HepG2 (cell line): ENCODE results near the gene COL8A1. TPM values are rescaled to one million over a fixed set of nuclear protein-coding genes. Genes with fewer than 3 reads are reported as not detected.

Experiments used
- ATAC-seq: fragments of 200-7000 bp; cut with Tn5 transposase; 3 replicates; pipeline ENCODE4 v1.9.1; 2020; ENCODE audit warnings: mild to moderate bottlenecking, moderate library complexity
- BruUV-seq: library from RNA; stranded (reverse); fragments of 400-500 nt; replicated peaks from 2 replicates; lab custom pipeline; 2021; lab: Mats Ljungman, UMichigan
- CTCF ChIA-PET: fragments of 300-600 bp; formaldehyde crosslinking; extraction: SDS; loops from one replicate; lab custom pipeline; 2021; ENCODE audit warnings: low total read pairs, inconsistent platforms, low intra/inter-chr PET ratio; lab: Yijun Ruan, JAX
- POLR2A ChIA-PET: fragments of 350-600 bp; sonication (Branson Sonifier 250); formaldehyde crosslinking; loops from one replicate; lab custom pipeline; 2020; ENCODE audit warnings: antibody characterized with exemption, inconsistent platforms; lab: Yijun Ruan, JAX
- DNase-seq: peaks from one replicate; pipeline ENCODE4 v3.0.0-alpha.2; 2015; ENCODE audit warnings: low spot score
- FAIRE-seq: peaks from 3 replicates; lab custom pipeline; 2011; peaks lifted over from hg19 to GRCh38; lab: Jason Lieb, UNC
- H2AFZ ChIP-seq: one replicate; pipeline ENCODE4 v1.6.1; 2011; ENCODE audit warnings: low read length, inconsistent platforms
- H3K27ac ChIP-seq: fragments of 300-600 bp; 3 replicates; pipeline ENCODE4 v1.8.0; 2011; ENCODE audit warnings: mixed run types, mild to moderate bottlenecking, mixed read lengths, low read length, inconsistent platforms; ENCODE audit not compliant: insufficient read depth; ENCODE audit errors: extremely low read length
- H3K27me3 ChIP-seq, 2 experiments: fragments of 200-600 bp in 1 of 2; 2 replicates in 1 of 2; 3 replicates in 1 of 2; pipeline versions ENCODE4 v1.6.0 to v1.8.0; 2011; ENCODE audit warnings: low read length in 2 of 2, mild to moderate bottlenecking in 2 of 2, moderate library complexity in 2 of 2, inconsistent platforms in 1 of 2; ENCODE audit not compliant: insufficient read depth in 2 of 2, control insufficient read depth in 1 of 2
- H3K36me3 ChIP-seq, 2 experiments: fragments of 200-600 bp in 1 of 2; replicated peaks in 1 of 2; 2 replicates in 1 of 2; 3 replicates in 1 of 2; pipeline versions ENCODE4 v1.5.1 to v1.8.0; 2011; ENCODE audit warnings: low read length in 2 of 2, inconsistent platforms in 1 of 2; ENCODE audit not compliant: insufficient read depth in 2 of 2, control insufficient read depth in 1 of 2
- H3K4me1 ChIP-seq: 2 replicates; pipeline ENCODE4 v1.5.1; 2012; ENCODE audit warnings: low read length, inconsistent platforms; ENCODE audit not compliant: insufficient read depth
- H3K4me2 ChIP-seq: 2 replicates; pipeline ENCODE4 v1.6.0; 2011; ENCODE audit warnings: low read depth, low read length, inconsistent platforms
- H3K4me3 ChIP-seq, 3 experiments: fragments of 200-600 bp in 1 of 3; sonication (generic), shearing (Covaris generic) in 1 of 3; replicated peaks in 1 of 3; 2 replicates each; pipeline ENCODE4 v1.5.1; 2011 to 2016; ENCODE audit warnings: low read length in 3 of 3, inconsistent platforms in 2 of 3, low read depth in 2 of 3, mild to moderate bottlenecking in 2 of 3, control low read depth in 1 of 3, mixed read lengths in 1 of 3; ENCODE audit not compliant: insufficient read depth in 1 of 3
- H3K79me2 ChIP-seq: one replicate; pipeline ENCODE4 v1.6.1; 2011; ENCODE audit warnings: low read length, inconsistent platforms; ENCODE audit not compliant: insufficient read depth
- H3K9ac ChIP-seq: 2 replicates; pipeline ENCODE4 v1.6.0; 2011; ENCODE audit warnings: mild to moderate bottlenecking, low read depth, low read length, inconsistent platforms; ENCODE audit not compliant: insufficient read depth
- H3K9me3 ChIP-seq: 2 replicates; pipeline ENCODE4 v1.5.1; 2012; ENCODE audit warnings: mild to moderate bottlenecking, low read length
- H4K20me1 ChIP-seq: 2 replicates; pipeline ENCODE4 v1.6.0; 2011; ENCODE audit warnings: inconsistent platforms, mild to moderate bottlenecking, low read length, moderate library complexity; ENCODE audit not compliant: insufficient read depth
- CHCHD3 ChIP-seq: sonication (generic); formaldehyde crosslinking; IDR thresholded peaks from 2 replicates; pipeline ENCODE4 v1.8.0; 2022; ENCODE audit warnings: mild to moderate bottlenecking, missing genetic modification reagents, moderate library complexity
- HMGA1 ChIP-seq: sonication (generic); formaldehyde crosslinking; conservative IDR thresholded peaks from 2 replicates; pipeline ENCODE4 v1.4.0; 2020; ENCODE audit warnings: missing genetic modification reagents
- MLLT10 ChIP-seq: sonication (generic); formaldehyde crosslinking; IDR thresholded peaks from 2 replicates; pipeline ENCODE4 v1.4.0; 2020; ENCODE audit warnings: missing genetic modification reagents
- NFE2L2 ChIP-seq: fragments of 150-350 bp; IDR thresholded peaks from 2 replicates; pipeline ENCODE4 v1.6.1; 2014; ENCODE audit warnings: low read length
- NONO ChIP-seq, 2 experiments: fragments of 450-650 bp in 1 of 2; sonication (generic) in 1 of 2; formaldehyde crosslinking in 1 of 2; IDR thresholded peaks in 1 of 2; conservative IDR thresholded peaks in 1 of 2; 2 replicates each; pipeline versions ENCODE4 v1.6.1 to v1.8.0; 2017 to 2022; ENCODE audit warnings: mild to moderate bottlenecking in 1 of 2, missing genetic modification reagents in 1 of 2, moderate library complexity in 1 of 2
- ZBTB3 ChIP-seq: sonication (generic); formaldehyde crosslinking; IDR thresholded peaks from 2 replicates; pipeline ENCODE4 v1.4.0; 2020; ENCODE audit warnings: low read depth, mild to moderate bottlenecking, moderate library complexity, missing genetic modification reagents, borderline replicate concordance
- ZNF709 ChIP-seq: sonication (generic); formaldehyde crosslinking; IDR thresholded peaks from 2 replicates; pipeline ENCODE4 v1.5.0; 2020; ENCODE audit warnings: mild to moderate bottlenecking, missing genetic modification reagents
- ZSCAN30 ChIP-seq: sonication (generic); formaldehyde crosslinking; IDR thresholded peaks from 2 replicates; pipeline ENCODE4 v1.5.0; 2020; ENCODE audit warnings: mild to moderate bottlenecking, missing genetic modification reagents
- WGBS: methylation state at CpG from one replicate; pipeline ENCODE4 v1.1.6; 2017; ENCODE audit warnings: low lambda C conversion rate; 5-methylcytosine and 5-hydroxymethylcytosine counted together
- in situ Hi-C: cut with HindIII; loops from 2 replicates; pipeline ENCODE4 v1.10.0; 2017; ENCODE audit warnings: low pct_unique_long_range_greater_than_20kb; ENCODE audit not compliant: extremely low pct_ligation_motif_present
- intact Hi-C: fragments of 100-400 bp; cut with micrococcal nuclease; formaldehyde crosslinking; loops from one replicate; pipeline ENCODE4 v1.10.0; 2022; ENCODE audit not compliant: unreplicated experiment
- polyA plus RNA-seq, 8 experiments: library from polyadenylated mRNA; depleted of rRNA in 3 of 8; stranded (reverse) in 7 of 8; unstranded in 1 of 8; fragments of >200 nt; fragmentation: Illumina TruSeq in 4 of 8; extraction: Trizol in 4 of 8; gene quantifications; 2 replicates each; pipeline versions ENCODE4 v1.2.1 to v1.2.3, GENCODE V29; 2011 to 2016; ENCODE audit warnings: low read depth in 4 of 8, missing spikeins in 1 of 8, mixed read lengths in 1 of 8; ENCODE audit not compliant: insufficient read depth in 1 of 8
- total RNA-seq, 5 experiments: library from RNA; depleted of rRNA; stranded (reverse); fragments of >200 nt; fragmentation: Illumina TruSeq; extraction: Trizol; gene quantifications; 2 replicates each; pipeline ENCODE4 v1.2.3, GENCODE V29; 2016; ENCODE audit warnings: low read depth in 1 of 5
- TF ChIP-seq, protein P1 (sequence below): sonication (generic); formaldehyde crosslinking; IDR thresholded peaks from 2 replicates; pipeline ENCODE4 v1.9.0; 2021; ENCODE audit warnings: mild to moderate bottlenecking, missing genetic modification reagents
- TF ChIP-seq, protein P2 (sequence below): fragments of 450-650 bp; IDR thresholded peaks from 2 replicates; pipeline ENCODE4 v1.6.1; 2017
- TF ChIP-seq, protein P3 (sequence below), 2 experiments: sonication (generic) in 1 of 2; formaldehyde crosslinking in 1 of 2; IDR thresholded peaks; 2 replicates each; pipeline versions ENCODE4 v1.4.0 to v1.6.1; 2018 to 2020; ENCODE audit warnings: missing genetic modification reagents in 2 of 2, borderline replicate concordance in 1 of 2, low read depth in 1 of 2, mild to moderate bottlenecking in 1 of 2, missing biosample characterization in 1 of 2
- TF ChIP-seq, protein P4 (sequence below): sonication (generic); formaldehyde crosslinking; IDR thresholded peaks from 2 replicates; pipeline ENCODE4 v1.8.1; 2023; ENCODE audit warnings: mild to moderate bottlenecking, missing genetic modification reagents

Gene COL8A1
- total and polyA plus RNA-seq, 2 of the 13 experiments (the other 11 are each of a cell fraction or from before 2014, with no cell fraction given), result not detected

DNA sequence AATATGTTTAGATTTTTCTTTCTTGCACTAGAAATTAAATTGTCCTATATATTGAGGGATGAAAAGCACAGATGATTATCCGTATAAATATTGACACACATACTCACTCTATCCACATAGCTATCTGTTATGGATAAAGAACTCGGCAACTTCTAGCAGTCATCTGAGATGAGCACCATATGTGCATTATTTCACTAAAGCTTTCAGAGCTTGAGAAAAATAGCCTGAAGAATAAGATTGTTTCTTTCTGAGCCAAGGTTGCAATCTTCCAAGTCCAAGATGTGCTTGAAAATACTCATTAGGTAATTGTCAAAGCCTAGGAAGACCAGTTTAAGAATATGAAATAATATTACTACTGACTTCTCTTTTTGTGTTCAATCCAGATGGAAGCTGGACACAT, 40.5 kb downstream of the COL8A1 start (continued):
- TF ChIP-seq, protein P1, sequence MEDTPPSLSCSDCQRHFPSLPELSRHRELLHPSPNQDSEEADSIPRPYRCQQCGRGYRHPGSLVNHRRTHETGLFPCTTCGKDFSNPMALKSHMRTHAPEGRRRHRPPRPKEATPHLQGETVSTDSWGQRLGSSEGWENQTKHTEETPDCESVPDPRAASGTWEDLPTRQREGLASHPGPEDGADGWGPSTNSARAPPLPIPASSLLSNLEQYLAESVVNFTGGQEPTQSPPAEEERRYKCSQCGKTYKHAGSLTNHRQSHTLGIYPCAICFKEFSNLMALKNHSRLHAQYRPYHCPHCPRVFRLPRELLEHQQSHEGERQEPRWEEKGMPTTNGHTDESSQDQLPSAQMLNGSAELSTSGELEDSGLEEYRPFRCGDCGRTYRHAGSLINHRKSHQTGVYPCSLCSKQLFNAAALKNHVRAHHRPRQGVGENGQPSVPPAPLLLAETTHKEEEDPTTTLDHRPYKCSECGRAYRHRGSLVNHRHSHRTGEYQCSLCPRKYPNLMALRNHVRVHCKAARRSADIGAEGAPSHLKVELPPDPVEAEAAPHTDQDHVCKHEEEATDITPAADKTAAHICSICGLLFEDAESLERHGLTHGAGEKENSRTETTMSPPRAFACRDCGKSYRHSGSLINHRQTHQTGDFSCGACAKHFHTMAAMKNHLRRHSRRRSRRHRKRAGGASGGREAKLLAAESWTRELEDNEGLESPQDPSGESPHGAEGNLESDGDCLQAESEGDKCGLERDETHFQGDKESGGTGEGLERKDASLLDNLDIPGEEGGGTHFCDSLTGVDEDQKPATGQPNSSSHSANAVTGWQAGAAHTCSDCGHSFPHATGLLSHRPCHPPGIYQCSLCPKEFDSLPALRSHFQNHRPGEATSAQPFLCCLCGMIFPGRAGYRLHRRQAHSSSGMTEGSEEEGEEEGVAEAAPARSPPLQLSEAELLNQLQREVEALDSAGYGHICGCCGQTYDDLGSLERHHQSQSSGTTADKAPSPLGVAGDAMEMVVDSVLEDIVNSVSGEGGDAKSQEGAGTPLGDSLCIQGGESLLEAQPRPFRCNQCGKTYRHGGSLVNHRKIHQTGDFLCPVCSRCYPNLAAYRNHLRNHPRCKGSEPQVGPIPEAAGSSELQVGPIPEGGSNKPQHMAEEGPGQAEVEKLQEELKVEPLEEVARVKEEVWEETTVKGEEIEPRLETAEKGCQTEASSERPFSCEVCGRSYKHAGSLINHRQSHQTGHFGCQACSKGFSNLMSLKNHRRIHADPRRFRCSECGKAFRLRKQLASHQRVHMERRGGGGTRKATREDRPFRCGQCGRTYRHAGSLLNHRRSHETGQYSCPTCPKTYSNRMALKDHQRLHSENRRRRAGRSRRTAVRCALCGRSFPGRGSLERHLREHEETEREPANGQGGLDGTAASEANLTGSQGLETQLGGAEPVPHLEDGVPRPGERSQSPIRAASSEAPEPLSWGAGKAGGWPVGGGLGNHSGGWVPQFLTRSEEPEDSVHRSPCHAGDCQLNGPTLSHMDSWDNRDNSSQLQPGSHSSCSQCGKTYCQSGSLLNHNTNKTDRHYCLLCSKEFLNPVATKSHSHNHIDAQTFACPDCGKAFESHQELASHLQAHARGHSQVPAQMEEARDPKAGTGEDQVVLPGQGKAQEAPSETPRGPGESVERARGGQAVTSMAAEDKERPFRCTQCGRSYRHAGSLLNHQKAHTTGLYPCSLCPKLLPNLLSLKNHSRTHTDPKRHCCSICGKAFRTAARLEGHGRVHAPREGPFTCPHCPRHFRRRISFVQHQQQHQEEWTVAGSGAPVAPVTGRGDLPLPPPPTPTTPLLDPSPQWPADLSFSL, result no peak
- TF ChIP-seq, all 625 proteins: peak for 0

DNA sequence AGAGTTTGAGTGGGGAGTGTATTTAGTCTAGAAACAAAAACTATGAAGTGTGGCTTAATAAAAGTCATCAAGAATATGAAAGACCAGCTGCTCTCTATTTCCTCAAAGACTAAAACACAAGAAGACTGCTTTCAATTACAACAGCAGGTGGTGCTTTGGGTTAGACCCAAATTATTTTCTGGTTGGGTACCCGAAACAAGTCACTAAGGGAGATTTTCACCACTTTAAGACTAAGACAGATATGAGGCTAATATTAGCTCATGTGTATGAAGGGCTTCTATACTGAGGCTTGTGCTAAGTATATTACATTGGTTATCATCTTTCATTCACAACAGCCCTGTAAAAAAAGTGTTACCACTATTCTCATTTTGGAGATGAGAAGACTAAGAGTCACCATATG, 43.1 kb downstream of the COL8A1 start:
- no peaks in the 10 kb centered on the region for H3K4me1 ChIP-seq
- POLR2A ChIA-PET, result no interaction called here
- H3K36me3 ChIP-seq, result no peaks in the 10 kb centered on the region
- in situ Hi-C loops, result no loop called here
- no peaks in the 10 kb centered on the region for H3K79me2 ChIP-seq
- H3K27me3 ChIP-seq, result 0 out of 5 replicates have a peak, but pooled peaks cover 0 to 4% of the 10 kb centered on the region in 2 experiments
- no peaks in the 10 kb centered on the region for H3K9me3 ChIP-seq
- FAIRE-seq (no peak), DNase-seq (no peak), ATAC-seq (no peak)
- no peak overlapping the region for H2AFZ ChIP-seq
- BruUV-seq, result no TSS peak
- no peaks in the 10 kb centered on the region for H4K20me1 ChIP-seq
- 0% methylated on average over 1 of the region's 1 CpG for WGBS
- no peak overlapping the region for H3K27ac ChIP-seq
- intact Hi-C loops, result no loop called here
- H3K4me2 ChIP-seq, result no peak overlapping the region
- CTCF ChIA-PET, result no interaction called here
- H3K4me3 ChIP-seq, result no peak overlapping the region
- H3K9ac ChIP-seq, result no peak overlapping the region
- no peak for TF ChIP-seq HMGA1 (CRISPR knock-in tag)
- TF ChIP-seq NFE2L2, result no peak
- no peak for TF ChIP-seq ZBTB3
- TF ChIP-seq ZSCAN30, result no peak
- TF ChIP-seq, protein P2, sequence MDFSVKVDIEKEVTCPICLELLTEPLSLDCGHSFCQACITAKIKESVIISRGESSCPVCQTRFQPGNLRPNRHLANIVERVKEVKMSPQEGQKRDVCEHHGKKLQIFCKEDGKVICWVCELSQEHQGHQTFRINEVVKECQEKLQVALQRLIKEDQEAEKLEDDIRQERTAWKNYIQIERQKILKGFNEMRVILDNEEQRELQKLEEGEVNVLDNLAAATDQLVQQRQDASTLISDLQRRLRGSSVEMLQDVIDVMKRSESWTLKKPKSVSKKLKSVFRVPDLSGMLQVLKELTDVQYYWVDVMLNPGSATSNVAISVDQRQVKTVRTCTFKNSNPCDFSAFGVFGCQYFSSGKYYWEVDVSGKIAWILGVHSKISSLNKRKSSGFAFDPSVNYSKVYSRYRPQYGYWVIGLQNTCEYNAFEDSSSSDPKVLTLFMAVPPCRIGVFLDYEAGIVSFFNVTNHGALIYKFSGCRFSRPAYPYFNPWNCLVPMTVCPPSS, result no peak
- TF ChIP-seq, protein P3, sequence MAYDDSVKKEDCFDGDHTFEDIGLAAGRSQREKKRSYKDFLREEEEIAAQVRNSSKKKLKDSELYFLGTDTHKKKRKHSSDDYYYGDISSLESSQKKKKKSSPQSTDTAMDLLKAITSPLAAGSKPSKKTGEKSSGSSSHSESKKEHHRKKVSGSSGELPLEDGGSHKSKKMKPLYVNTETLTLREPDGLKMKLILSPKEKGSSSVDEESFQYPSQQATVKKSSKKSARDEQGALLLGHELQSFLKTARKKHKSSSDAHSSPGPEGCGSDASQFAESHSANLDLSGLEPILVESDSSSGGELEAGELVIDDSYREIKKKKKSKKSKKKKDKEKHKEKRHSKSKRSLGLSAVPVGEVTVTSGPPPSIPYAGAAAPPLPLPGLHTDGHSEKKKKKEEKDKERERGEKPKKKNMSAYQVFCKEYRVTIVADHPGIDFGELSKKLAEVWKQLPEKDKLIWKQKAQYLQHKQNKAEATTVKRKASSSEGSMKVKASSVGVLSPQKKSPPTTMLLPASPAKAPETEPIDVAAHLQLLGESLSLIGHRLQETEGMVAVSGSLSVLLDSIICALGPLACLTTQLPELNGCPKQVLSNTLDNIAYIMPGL (CRISPR knock-in tag; IDR thresholded peaks at IDR 0.05; ENCODE audit: borderline replicate concordance in 1 of 2, low read depth in 1 of 2), result no peak
- TF ChIP-seq, protein P4, sequence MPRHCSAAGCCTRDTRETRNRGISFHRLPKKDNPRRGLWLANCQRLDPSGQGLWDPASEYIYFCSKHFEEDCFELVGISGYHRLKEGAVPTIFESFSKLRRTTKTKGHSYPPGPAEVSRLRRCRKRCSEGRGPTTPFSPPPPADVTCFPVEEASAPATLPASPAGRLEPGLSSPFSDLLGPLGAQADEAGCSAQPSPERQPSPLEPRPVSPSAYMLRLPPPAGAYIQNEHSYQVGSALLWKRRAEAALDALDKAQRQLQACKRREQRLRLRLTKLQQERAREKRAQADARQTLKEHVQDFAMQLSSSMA (CRISPR knock-in tag), result no peak
- TF ChIP-seq NONO (IDR thresholded peaks at IDR 0.05), result no peak
- no peak for TF ChIP-seq NONO (CRISPR knock-in tag; conservative IDR thresholded peaks at IDR 0.05)
- no peak for TF ChIP-seq MLLT10 (CRISPR knock-in tag)
- no peak for TF ChIP-seq CHCHD3 (CRISPR knock-in tag)
- TF ChIP-seq ZNF709 (CRISPR knock-in tag), result no peak
